GM21619 (cell line): ENCODE results near the gene DIPK1B.

ENCODE experiments used
- ATAC-seq: cut with Tn5 transposase; IDR thresholded peaks from one replicate; pipeline ENCODE4 v1.9.1; 2021; ENCODE audit not compliant: unreplicated experiment

Gene DIPK1B

DNA sequence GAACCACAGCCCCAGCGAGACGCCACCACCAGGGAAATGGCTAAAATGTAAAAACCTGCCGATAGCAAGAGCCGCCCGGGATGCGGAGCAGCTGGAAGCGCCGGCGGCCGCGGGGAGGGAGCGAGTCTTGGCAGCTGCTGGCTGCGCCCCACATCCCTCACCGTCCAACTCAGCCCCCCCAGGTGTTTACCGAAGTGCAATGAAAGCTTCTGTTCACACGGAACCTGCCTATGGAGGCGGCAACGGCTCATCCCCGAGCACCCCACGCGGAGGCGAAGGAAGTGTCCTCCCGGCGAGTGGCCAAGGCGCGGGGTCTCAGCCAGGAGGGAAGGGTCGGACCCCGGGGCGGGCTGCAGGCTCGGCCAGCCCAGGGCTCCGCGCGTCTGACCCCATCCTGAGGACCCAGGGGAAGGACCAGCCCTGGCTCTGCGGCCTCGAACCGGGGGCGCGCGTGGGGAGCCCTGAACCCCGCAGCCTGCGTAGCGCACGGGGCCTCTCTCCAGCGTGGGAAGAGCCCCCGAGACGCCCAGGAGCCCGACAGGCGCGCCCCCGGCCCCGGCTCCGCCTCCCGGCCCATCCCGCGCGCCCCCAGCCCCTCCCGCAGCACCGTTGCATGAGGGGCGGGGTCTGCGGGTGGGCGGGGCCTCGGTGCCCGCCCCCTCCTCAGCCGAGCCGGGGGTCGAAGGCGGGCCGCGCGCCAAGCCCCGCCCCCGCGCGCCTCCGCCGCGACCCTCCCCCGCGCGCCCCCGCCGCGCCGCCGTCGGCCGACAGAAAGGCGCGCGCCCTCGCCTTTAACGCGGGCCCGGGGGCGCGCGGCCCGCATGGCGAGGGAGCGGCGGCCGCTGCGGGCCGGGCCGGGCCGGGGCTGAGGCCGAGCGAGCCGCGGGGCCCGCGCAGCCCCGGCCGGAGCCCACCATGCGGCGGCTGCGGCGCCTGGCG lies at the start of gene DIPK1B:
Gene DIPK1B (plus strand): TSS at position 822 of the 939 bp plus-strand sequence. CDS start 94 bp downstream, at position 916.
- ATAC-seq = no peak

DNA sequence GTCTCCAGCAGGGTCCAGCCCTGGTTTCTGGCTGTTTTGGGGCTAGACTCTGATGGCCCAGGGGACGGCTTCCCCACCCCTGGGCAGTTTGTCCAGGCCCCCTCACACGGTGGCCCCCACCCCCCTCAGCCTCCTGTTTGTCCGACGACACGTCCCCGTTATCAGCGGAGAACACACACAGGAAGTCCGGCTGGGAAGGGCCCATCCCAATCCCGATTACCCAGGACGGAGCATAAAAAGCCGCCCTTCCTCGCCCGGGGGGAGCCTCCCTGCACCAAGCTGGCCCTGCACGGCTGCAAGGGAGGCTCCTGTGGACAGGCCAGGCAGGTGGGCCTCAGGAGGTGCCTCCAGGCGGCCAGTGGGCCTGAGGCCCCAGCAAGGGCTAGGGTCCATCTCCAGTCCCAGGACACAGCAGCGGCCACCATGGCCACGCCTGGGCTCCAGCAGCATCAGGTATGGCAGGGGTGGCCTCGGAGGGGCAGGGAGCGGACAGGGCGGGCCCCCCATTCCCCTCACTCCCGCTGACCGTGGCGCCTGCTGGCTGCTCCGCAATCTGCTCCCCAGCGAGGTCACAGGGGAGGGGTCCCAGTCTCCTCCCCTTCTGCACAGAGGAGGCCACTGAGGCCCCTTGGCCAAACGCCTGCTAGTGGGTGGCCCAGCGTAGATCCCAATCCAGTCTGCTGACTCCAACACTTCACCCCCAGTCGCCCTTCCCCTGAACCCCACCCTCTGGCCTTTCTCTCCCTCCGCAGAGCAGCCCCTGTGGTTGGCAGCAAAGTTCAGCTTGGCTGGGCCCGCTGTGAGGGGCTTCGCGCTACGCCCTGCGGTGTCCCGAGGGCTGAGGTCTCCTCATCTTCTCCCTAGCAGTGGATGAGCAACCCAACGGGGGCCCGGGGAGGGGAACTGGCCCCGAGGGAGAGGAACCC lies 49.5 kb upstream of the DIPK1B start, which contains the start of gene EGFL7:
Gene EGFL7 (plus strand): TSS at position 261 of the 926 bp plus-strand sequence. CDS start 5,367 bp downstream, outside the sequence.
- ATAC-seq = no peak

DNA sequence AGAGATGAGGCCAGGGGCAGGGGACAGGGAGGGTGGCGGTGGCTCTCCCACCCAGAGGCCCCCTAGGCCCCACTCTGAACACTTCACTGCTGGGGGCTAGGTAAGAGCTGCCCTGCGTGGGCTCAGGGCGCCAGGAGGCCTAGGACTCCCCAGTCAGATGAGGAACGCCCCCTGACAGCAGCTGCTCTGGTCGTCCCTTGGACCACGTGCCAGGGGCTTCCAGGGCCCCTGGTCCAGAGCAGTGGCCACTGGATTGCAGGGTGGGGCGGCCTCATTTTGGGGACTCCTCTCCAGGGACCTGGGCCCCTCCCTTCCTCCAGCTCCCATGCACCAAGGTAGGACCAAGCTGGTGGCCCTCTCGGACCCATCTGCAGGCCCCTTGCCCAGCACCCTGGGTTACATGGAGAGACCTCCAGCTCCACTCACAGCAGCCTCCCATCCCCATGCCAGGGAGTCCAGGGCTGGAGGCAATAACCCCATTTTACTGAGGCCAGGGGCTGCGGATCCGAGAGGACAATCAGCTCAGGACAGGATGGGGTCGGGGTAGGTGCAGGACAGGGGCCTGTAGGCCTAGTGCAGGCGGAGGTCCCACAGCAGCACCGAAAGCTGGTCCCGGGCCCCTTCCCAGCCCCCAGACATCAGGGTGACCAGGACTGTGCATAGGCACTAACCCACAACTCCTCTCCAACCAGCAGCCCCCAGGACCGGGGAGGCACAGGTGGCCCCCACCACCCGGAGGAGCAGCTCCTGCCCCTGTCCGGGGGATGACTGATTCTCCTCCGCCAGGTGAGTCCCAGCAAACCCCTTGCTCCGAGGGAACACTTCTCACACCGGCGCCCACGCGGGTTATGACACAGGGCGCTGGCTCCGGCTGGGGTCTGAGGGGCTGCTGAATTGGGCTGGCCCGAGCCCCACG lies 48.1 kb upstream of the DIPK1B start:
- no peak for ATAC-seq

DNA sequence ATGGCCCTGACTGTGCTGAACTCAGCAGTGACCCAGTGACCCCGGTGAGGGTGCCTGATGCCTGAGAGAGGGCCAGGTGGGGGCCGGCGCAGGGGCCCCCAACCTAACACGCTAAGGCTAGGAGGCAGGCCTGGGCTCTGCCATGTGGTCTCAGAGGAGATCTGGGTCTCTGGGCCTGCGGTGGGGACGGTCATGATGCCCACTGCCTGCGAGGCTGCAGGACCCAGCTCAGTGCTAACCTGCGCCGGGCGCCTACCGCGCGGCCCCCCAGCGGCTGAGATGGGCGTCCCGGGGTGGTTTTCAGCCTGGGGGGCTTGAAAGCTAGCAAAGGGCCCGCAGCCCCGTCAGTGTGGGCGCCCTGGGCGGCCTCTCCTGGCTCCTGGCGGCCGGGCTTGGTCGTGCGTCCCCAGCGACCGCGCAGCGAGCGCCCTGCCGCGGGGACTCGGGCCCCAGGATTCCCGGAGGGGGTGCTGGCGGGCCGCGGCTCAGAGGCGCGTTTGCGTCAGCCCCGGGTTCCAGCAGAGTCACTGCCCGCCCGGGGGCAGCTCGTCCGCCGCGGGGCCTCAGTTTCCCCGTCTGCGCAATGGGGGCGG lies 47.2 kb upstream of the DIPK1B start:
- no peak for ATAC-seq

DNA sequence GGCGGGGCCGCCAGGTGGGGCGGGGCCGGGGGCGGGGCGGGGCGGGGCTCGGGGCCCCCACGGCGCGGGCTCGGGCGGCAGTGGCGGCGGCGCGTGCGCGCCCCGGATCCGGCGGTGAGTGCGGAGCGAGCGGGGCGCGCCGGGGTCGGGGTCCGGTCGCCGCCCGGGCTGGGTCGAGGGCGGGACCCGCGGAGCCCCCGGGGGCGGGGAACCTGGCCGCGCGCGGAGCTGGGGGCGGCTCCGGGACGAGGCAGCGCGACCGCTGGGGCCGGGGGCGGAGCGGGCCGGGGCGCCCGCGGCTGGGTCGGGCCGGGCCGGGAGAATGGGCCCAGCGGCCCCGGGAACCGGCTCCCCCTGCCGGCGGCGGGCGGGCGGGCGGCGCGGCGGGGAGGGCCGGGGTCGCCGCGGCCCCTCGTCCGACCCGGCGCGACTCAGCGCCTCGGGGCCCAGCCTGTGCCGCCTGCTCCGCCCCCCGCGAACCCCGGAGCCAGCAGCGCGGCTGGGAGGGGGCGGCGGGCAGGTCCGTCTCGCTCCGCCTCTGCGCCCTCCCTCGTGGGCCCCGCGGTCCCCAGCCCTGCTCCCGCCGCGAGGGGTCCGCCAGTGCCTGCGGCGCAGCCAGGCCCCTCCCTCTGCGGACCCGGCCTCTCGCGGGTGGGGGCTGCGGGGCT lies 46.5 kb upstream of the DIPK1B start:
- no peak for ATAC-seq

DNA sequence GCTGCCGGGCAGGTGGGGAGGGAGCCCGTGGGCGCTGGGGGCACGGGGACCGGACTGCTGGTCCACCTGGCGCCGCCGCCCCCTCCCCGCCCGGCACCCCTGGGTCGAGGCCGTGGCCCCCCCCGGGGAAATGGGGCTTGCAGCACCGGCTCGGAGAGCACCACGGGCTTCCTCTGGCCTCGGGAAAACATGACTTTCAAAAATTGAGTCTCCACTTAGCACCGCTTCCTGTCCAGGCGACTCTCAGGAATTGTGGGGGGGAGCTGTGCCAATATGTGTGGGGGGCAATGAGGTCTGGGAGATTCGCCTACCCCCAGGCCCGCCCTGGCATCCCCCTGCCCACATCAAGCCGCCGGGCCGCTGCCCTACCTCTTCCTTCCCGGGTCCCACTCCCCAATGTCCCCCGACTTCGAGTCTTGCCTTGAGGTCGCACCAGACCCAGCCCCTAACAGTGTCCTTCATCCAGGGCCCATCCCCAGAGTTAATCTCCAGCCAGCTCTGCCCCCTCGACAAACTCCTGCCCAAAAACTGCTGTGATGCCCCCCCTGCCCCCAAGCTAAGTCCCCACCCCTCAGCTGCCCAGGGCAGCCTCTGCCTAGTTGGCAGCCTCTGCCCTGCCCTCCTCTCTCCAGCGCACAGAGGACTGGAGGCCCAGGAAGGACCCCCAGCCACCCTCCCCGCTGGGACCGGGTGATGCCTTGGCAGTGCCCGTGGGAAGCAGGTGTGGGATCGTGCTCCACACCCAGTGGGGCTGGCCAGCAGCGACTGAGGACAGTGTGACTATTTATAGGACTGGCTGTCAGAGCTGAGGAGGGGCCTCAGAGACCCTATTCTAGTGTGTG lies 45.8 kb upstream of the DIPK1B start:
- ATAC-seq = no peak

DNA sequence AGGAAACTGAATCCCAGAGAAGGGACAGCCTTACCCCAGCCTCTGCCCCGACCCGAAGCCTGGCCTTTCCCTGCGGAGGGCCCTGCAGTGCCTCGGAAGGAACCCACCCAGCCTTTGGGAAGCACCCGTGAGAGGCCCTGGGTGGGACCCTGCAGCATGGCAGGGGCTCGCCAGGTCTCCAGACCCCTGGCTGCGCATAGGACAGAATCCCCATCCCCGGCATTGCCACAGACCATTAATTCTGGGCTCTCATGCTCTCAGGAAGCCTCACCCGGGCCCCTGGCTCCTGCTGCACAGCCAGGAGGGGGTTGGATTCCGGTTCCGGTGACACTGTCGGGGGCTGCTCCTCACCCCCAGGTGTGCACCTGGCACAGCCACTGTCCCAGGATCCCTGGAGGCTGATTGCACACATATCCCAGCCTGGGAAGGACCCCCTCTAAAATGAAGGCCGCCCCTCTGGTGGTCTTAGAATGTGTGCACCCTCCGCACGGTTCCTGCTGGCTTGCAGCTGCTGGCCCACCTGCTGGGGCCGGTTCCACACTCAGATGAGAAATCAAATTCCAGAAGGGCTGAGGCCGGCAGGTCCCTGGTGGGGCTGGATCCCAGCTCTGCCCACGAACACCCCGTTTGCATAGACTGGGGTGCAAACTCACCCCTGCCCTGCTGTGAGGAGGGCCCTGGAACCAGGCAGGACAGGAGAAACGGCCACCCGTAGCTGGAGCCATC lies 45.0 kb upstream of the DIPK1B start:
- no peak for ATAC-seq

DNA sequence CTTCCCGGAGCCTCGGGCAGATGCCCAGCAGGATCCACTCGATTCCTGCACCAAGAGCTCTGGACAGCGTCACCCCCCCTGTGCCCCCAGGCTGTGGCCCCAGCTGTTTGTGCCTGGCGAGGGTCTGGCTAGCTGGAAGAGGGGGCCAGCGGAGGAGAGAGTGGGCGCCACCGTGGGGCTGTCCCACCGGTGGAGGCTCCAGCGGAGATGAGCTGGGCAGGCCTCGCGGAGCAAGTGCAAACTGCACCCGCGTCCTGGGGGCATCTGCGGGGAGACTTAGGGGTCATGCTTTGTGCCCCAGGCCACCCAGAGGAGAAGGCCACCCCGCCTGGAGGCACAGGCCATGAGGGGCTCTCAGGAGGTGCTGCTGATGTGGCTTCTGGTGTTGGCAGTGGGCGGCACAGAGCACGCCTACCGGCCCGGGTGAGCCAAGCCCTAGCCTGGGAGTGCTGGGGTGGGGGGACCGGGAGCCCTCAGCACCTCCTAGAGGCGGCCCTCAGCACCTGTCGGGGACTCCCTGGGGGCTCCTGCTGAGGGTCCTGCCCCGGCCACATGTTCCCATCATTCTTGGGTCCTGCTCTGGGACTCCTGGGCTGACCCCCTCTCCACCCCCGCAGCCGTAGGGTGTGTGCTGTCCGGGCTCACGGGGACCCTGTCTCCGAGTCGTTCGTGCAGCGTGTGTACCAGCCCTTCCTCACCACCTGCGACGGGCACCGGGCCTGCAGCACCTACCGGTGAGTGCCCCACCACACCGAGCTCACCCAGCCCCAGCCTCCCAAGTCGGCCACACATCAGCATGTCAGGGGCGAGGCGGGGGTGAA lies 44.2 kb upstream of the DIPK1B start:
- no peak for ATAC-seq

DNA sequence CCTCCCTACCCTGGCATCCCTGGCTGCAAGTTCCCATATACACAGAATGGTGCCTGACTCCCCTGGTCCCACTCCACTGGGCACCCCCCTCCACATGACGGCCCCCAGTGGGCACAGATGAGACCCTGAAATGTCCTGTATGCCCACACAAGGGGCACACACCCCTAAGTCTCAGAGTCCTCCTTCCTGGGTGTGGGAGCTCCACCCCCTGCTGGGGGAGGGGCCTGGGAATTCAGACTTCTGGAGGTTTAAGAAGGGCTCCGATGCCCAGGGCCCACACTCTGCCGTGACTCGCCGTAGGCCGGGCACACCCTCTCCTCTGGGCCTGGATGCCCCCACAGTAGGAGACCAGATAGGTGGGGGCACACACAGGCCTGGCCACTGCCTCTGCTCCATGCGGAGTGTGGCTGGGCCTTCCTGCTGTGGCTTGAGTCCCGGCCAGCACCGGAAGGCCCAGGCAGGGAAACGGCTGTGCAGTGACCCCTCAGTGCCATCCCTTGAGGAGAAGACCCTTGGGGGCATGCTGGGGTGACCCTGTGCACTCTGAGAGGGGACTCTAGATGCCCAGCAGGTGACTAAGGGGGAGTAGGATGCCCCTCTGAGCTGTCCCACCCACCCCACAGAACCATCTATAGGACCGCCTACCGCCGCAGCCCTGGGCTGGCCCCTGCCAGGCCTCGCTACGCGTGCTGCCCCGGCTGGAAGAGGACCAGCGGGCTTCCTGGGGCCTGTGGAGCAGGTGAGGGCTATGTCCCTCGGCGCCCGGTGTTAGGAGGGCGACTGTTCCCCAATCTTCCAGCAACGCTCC lies 43.2 kb upstream of the DIPK1B start:
- no peak for ATAC-seq

DNA sequence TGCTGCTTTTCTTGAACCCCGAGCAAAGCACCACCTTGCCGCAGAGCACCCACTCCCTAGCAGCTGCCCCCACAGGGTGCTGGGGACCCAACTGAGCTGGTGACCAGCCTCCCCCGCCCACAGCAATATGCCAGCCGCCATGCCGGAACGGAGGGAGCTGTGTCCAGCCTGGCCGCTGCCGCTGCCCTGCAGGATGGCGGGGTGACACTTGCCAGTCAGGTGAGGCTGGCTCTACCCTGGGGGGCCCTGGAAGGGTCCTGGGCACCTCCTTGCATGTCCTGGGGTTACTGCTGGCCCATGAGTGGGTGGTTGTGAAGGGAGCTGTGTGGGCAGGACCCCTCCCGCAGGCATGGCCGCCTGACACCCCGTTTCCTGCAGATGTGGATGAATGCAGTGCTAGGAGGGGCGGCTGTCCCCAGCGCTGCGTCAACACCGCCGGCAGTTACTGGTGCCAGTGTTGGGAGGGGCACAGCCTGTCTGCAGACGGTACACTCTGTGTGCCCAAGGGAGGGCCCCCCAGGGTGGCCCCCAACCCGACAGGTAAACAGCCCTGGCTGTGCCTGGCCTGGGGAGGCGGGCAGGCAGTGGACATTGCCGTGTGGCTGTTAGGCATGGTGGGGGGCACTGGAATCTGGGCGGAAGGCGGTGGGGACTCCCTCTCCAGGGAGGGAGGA lies 42.4 kb upstream of the DIPK1B start:
- ATAC-seq = no peak

DNA sequence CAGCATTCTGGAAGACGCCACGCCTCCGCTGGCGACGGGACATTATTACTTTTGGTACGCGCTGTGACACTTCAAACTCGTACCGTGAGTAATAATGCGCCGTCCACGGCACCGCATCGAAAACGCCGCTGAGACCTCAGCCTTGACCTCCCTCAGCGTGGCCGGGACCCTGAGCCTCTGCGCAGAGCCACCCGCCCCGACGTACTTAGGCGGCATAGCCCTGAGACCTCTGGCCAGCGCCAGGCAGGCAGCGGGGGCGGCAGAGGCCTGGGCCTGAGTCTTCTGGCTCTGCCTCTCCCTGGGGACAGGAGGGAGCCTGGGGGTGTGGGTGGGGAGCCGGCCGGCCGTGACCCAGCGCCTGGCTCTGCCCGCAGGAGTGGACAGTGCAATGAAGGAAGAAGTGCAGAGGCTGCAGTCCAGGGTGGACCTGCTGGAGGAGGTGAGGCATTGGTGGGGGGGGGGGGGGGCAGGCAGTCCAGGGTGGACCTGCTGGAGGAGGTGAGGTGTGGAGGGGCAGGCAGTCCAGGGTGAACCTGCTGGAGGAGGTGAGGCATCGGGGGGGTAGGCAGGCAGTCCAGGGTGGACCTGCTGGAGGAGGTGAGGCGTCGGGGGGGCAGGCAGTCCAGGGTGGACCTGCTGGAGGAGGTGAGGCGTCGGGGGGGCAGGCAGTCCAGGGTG lies 41.7 kb upstream of the DIPK1B start:
- no peak for ATAC-seq

DNA sequence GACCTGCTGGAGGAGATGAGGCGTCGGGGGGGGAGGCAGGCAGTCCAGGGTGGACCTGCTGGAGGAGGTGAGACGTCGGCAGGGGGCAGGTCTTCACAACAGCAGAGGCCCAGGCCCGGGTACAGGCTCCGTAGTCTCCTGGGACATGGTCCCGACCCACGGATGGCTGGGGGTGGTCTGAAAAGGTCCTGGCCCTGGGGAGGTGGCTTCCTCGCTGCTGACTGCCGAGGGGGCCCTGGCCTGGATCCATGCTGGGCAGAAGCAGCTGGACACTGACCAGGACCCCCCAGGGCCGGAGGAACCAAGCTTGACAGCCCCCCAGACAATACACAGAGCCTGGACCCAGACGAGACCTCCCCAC lies 41.1 kb upstream of the DIPK1B start:
- ATAC-seq = no peak

DNA sequence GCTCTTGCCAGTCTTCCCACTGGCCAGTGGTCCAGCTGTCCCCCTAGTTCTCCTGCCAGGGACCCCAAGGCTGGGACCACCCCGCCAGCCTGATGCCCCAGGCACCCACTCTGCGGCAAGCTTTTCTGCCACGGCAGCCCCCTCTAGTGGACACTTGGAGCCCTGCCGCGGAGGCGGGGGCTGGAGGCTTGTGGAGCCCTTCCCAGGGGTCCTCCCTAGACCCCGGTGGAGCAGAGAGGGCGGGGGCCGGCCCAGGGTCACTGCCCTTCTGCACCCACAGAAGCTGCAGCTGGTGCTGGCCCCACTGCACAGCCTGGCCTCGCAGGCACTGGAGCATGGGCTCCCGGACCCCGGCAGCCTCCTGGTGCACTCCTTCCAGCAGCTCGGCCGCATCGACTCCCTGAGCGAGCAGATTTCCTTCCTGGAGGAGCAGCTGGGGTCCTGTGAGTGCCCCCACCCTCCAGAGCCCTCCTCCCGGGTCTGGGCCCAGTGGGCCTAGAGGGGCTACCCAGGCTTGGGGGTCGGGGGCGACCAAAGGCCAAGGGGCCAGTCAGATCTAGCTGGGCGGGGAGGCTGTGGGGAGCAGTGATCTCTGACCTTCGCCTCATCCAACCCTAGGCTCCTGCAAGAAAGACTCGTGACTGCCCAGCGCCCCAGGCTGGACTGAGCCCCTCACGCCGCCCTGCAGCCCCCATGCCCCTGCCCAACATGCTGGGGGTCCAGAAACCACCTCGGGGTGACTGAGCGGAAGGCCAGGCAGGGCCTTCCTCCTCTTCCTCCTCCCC lies 40.5 kb upstream of the DIPK1B start:
- no peak for ATAC-seq

DNA sequence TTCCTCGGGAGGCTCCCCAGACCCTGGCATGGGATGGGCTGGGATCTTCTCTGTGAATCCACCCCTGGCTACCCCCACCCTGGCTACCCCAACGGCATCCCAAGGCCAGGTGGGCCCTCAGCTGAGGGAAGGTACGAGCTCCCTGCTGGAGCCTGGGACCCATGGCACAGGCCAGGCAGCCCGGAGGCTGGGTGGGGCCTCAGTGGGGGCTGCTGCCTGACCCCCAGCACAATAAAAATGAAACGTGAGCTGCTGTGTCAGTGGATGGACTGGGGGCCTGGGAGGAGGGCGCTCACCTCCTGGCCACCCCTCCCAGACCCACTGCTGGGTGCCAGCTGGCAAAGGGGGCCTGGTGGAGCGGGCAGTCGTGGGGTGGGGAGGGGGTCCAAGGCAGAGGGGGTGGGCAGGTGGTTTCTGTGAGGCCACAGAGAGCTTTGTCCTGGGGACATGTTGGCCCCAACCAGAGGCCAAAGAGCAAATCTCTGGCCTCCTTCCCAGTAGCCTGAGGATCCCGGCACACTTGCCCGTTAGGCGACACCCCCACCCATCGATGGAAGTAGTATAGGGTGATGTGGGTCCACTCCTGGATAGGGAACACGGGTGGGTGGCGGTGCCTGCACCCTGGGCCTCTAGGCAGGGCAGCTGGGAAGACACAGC lies 39.8 kb upstream of the DIPK1B start:
- ATAC-seq = no peak
